GM21526 (cell line): ENCODE measurements around the gene SLC37A2.

ENCODE experiments used
- ATAC-seq: cut with Tn5 transposase; IDR thresholded peaks from one replicate; pipeline ENCODE4 v1.9.1; 2021; ENCODE audit warnings: moderate library complexity; ENCODE audit not compliant: unreplicated experiment, low FRiP score

The SLC37A2 gene

DNA sequence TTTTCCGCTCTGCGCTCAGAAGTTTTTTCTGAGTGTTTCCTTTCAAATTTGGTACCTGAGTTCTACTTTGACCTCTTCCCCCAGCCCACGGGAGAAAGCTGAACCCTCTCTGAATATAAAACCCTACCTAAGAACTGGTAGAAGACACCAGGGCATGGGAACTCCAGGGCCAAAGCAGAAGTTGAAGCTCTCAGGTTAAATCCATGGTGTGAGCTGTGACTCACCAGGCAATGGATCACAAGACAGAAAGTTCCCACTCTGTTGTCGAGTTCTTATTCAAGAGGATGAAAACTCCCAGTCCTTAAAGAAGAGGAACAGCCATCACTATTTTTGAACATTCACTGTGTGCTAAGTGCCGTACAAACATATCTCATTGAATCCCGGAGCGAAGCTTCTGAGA lies 39.4 kb downstream of the SLC37A2 start:
- no peak for ATAC-seq

DNA sequence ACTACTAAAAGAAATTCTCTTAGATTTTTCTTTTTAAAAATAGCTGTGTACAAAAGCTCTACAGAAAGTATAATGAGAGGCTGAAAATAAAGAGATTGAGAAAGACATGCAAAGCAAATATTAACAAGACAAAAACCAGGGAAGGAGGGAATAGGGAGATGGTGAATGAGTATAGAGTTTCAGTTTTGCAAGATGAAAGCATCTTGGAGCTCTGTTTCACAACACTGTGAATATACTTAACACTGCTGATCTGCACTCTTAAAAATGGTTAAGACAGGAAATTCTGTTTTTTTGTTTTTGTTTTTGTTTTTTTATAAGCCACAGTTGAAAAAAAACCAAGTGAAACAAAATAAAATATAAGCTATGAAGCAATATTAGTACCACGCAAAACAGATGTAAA lies 42.8 kb downstream of the SLC37A2 start:
- no peak for ATAC-seq

DNA sequence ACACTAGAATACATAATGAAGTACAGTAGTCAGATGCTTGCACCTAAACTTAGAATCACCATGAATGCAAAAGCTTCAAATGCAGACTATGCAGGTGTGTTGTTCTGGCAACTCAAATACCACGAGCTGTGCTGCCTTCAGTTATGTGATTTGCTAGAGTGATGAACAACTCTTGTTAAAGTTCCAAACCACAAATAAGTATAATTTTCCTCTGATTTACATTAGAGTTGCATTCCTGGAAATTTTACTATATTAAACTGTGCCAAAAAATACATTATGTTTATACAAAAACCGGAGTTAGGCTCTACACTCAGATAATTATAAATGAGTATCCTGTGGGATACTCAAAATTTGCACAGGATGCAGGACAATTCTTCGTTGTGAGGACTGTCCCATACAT lies 45.4 kb downstream of the SLC37A2 start:
- no peak for ATAC-seq

DNA sequence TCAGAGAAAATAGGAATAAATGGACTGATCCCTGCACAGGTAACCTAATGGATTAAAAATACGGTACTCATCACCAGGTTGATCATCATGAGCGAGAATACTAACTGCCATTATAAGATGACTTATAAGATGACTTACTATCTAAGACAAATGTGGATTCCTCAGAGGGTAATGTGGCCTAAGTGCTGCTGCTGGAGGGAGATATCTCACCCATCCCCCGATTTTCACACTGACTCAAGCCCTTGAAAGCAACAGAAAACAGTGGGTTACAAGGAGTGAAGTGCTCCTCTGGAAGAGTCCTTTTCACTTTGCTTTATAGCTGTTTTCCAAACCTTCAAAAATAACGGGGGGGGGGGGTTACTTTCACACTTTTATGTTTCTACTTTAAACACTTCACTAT lies 47.4 kb downstream of the SLC37A2 start:
- no peak for ATAC-seq

DNA sequence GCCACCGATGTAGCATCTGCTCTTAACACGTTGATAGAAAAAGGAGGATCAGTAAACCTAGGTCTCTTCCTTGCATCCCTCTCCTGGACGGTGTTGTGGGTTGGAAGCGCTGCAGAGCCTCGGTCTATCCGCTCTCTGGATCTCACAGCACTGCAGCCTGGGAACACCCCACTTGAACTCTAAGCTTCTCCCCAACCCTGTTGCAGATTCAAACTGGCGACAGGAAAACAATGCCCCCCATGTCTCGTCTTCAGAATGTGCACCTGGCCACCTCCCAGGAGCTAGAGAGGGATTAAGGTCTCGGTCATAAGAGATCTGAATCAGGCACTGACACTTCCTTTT lies 47.9 kb downstream of the SLC37A2 start:
- ATAC-seq = peak; percentile 0

DNA sequence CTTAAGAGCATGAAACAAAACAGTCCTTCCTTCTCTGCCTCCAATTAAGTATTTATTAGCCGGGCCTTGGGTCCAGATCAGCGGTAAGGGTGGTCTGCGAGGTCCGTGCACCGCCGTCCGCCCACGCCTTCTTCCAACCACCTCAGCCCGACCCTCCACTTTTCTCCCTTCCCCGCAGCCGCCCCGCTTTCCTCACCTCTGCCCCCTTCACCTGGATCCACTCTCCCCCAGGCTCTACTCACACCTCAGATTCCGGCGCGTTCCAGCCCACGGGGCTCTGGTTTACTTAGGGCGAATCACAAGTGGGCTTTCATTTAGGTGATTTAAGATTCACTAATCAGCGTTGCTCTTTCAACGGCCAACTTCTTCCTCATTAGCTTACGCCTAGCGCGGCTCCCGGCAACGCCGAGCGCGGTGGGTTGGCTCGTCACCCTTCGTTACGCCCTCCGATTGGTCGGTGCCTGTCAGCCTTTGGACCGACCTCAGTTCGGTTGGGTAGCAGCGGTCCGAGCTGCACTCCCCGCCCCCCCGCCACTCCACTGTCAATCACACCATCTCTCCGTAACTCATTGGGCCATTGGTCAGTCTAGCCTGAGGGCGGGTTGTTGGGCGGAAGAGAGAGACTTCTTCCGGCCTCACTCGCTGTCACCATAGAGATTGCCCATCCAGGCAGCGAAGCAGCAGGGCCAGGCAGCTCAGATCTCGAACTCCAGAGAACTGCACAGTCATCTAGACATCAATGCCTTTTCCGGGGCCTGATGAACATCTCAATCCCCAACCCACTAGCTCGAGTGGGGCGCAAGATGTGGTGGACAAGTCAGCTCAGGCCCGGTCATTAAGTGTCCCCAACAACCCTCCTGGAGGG lies 48.5 kb downstream of the SLC37A2 start, which contains the start of gene TMEM218:
Gene TMEM218, minus strand, starts transcription at position 284 of the 865 bp plus-strand sequence. CDS start 9,385 bp downstream, outside the sequence.
- ATAC-seq = peak; percentile 97

DNA sequence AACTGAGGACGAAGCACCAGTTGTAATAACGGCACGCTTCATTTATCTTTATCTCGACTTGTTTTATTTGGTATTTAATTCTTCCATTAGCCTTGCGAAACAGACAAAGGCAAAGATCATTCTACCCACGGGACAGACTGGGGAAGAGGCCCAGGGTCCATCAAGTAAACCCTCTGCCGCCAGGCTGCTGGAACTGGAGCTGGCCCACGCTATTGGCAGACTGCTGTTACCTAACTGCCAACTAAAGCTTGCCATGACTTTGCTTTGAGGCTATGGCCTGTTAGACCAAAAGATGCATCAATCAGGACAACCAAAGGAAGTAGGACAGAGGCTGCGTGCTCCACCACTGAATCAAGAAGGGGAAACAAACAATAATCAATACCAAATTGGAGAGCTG lies 49.1 kb downstream of the SLC37A2 start:
- no peak for ATAC-seq

DNA sequence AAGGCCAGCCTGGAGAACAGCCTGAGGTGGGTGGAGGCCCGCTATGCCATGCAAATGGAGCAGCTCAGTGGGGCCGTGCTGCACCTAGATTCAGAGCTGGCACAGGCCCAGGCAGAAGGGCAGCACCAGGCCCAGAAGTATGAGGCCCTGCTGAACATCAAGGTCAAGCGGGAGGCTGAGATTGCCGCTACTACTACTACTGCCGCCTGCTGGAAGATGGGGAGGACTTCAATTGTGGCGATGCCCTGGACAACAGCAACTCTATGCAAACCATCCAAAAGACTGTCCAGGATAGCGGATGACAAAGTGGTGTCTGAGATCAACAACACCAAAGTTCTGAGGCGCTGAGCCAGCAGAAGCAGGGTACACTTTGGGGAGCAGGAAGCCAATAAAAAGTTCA lies 51.4 kb downstream of the SLC37A2 start:
- ATAC-seq = no peak

DNA sequence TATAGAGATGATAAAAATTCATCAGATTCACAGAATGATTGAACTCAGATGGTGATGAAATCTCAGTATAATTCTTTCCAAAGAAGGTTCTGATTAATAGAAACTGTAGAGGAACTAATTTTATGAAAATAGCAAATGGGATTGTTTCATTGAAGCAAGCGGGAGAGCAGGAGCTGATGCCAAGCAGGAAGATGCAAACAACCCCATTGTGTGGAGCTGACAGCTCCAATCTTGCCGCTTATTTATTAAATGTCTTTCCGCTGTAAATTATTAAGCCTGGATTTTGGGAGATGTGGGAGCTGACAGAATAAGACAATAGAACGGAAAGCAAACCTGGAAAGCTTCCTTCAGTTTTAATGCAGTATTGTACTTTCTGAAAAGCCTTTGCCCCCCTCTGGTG lies 54.3 kb downstream of the SLC37A2 start:
- ATAC-seq = no peak

DNA sequence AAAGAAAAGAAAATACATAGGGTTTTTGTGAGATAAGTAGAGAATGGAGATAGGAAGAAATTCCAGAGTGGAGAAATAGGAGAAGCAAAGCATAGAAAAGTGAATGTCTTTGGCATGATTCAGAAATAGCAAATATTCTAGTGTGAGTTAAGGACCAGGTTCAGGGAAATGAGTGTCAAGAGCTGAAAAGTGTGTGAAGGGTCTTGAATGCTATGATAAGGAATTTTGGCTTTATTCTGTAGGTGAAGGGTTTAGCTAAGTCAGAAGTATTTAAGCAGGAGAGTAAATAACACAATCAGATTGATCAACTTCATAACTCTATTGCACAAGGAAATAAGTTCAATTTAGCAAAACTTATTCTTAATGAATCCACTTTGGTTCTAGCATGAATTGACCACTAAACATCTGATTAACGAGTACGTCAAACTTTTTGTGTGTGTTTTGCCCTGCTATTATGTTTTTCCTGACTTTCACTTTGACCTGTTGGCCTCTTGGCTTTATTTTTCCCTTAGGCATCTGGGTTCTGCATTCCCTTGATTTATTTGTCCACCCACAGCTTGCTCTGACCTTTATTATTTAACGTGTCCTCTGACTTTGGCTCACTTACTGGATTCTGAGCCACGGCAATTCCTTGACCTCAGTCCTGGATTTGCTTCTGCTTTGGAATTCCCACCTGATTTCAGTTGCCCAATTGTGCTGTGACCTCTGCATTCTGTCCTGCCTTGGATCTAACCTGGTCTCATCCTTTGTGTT lies 60.3 kb downstream of the SLC37A2 start:
- ATAC-seq = no peak

DNA sequence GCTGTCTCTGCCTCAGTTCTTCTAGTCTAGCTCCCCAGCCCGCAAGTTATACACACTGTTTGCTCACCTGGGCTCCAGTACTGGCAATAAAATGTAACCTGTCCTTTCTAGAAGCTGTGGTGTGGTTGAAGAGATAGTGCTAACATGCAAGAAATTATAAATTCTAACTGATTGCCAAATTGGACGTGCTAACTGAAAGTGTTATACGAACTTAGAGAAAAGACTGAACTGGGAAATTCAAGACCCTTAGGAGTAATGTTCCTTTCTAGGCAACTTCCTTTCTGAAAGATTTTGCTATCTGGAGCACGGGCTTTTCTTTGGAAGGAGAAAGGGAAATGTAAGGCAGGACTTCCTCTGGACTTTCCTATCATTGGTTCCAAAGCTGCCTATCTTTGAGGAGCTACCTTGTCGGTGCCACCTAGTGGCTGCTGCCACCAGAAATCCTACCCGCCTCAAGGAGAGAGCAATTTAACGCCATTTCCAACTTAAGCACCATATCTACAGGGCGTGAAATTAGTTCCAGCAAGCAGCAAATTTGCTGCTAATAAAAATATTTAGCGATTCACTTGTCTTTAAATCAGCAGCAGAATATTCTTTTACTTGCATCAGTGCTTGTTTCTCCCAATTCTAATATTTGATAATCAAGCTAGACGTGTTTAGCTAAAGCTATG lies 61.0 kb downstream of the SLC37A2 start:
- no peak for ATAC-seq

DNA sequence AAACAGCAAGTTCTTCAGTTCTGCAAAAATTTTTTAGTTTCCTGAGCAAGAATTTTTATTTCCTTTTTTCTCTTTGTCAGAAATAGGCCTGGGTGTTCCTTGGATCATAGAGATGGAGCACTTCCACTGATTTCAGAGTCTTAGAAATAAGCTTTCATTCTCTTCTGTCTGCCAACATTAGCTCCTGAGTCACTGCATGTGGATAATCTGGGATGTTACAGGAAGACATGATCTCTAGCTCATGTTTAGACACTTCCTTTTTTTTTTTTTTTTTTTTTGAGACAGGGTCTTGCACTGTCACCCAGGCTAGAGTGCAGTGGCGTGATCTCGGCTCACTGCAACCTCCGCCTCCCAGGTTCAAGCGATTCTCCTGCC lies 61.5 kb downstream of the SLC37A2 start:
- ATAC-seq = no peak

DNA sequence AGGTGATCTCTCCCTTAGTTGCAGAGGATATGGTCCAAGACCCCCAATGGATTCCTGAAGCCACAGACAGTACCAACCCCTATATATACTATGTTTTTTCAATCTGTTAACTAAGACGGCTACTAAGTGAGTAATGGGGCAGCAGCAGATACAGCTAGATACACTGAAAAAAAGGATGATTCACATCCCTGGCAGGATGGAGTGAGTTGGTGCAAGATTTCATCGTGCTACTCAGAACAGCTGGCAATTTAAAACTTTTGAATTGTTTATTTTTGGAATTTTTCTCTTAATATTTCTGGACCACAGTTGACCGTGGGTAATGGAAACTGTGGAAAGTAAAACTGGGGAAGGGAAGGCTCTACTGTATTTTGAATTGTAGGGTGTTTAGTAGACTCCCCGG lies 65.3 kb downstream of the SLC37A2 start:
- ATAC-seq = no peak

DNA sequence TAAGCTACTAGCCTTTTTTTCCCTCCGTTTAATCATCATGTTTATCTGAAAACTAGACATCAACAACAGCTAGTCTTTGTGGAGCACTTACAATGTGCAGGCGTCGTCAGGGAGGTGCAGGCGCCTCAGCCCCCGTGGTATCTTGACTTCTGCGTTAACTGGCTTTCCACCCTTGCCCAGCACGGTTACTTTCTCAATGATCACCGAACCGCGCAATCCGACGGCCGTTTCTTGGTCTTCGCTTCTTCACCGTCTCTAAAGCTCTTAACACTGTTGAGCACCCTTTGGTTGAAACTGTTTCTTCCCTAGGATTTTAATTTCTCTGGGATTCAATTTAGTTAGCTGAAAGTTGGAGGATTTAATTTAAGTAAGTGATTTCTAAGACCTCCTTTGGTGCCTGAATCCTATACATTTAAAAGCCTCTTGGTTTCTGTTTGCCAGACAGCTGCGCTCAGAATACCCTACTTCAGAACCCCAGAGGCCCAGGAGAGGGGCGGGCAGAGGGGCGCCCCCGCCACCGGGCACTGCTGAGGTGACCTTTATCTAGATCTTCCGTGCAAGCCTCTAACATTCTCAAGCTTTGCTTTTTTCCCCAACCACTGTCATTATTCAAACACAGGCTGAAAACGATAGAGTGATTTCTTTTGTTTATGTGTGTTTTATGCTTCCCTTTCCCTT lies 66.3 kb downstream of the SLC37A2 start:
- no peak for ATAC-seq

DNA sequence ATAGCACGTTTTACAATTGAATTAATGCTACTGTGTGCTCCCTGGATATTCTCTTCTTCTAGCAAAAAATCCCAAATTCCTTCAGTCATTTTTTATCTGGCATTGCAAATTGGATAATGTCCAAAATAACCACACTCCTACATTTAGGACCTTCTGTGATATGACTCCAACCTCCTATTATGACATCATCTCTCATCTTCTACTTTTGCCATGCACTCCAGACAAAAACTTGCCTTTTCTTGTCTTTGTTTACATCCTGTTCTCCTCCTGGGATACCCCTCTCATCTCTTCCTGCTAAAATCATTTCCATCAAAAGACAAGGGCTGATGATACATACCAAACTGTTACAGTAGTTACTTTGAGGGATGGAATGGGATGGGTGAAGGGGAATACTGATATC lies 69.0 kb downstream of the SLC37A2 start:
- ATAC-seq = no peak

DNA sequence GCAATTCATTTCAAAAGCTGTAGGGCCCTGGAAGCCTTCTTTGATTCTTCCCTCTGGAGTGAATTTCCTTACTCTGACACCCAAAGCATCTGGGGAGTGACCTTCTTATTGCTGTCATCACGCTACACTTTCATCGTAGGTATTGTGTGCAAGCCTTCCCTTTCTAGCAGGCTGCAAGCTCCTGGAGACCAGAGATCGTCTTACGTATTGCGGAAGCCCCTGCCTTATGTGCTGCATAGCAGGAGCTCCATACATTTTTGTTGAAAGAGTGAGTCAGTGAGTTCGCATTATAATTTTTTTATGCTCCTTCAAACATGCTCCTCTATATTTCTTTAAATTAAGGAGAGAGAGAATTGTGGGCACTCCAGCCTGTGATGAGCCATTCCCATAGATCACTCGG lies 69.5 kb downstream of the SLC37A2 start:
- ATAC-seq = no peak

DNA sequence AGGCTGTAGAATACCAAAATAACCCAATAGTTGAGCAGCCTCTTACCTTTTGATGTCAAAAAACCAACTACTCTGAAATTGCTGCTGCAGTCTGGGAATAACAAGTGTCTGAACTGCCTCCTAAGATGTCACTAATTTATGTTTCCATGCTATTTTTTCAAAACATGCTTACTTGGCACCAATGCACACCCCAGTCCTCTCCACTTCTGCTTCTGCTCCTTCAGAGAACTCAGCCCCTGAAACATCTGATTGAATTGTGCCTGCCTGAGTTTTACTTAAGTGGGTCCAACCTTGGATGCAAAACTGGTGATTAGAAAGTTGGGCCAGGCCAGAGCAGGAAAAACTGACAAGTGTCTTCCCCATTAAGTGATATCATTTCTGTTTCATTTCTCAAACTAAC lies 72.9 kb downstream of the SLC37A2 start:
- ATAC-seq = no peak

DNA sequence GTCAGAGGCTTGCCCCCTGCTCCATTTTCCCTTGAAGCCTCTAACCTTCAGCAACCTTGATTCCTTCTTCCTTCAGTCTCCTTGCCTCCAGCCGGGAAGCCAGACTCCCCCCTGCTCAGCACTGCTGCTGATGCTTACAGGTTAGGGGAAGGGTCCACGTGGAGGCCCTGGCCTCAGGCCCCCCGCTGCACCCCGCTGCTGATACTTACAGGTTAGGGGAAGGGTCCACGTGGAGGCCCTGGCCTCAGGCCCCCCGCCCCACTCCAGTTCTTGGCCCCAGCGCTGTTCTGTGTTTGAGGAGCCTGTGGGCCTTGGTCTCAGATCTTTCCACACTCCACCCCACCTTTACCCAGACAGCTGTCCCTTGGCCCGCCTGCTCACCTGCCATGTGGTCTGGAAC lies 75.9 kb downstream of the SLC37A2 start:
- ATAC-seq = no peak

DNA sequence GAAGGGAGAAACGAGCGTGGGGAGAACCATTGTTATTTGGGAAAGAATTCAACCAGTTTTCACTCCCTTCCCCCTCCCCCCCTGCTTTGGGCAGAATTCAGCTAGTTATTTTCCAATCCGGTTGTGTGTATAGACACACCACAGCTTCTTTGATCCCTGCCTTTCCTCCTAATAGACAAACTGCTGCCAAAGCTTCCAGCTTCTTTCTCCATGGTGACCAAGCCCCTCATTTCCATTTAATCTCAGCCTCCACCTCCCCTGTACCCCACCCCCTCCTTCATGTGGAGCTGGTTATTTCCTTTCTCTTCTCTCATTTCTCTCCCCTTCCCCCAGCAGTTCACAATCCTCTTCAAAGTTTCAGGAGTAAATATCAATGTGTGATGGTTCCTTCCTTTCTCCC lies 76.7 kb downstream of the SLC37A2 start:
- ATAC-seq = no peak
